ENCODE measurements around the gene CSN1S1. TPM values are rescaled to one million over a fixed set of nuclear protein-coding genes. Genes with fewer than 3 reads are reported as not detected.
A peak's percentile ranks its signal among the peaks of the same experiment; 100 is the strongest.

Gene CSN1S1, protein sequence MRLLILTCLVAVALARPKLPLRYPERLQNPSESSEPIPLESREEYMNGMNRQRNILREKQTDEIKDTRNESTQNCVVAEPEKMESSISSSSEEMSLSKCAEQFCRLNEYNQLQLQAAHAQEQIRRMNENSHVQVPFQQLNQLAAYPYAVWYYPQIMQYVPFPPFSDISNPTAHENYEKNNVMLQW
- total RNA-seq (2013): 0.12 TPM
- polyA plus RNA-seq (not detected), polyA minus RNA-seq (not detected in 2 replicates), total RNA-seq (0 to 1.4 (median 0) reads per million in 11 experiments)

DNA sequence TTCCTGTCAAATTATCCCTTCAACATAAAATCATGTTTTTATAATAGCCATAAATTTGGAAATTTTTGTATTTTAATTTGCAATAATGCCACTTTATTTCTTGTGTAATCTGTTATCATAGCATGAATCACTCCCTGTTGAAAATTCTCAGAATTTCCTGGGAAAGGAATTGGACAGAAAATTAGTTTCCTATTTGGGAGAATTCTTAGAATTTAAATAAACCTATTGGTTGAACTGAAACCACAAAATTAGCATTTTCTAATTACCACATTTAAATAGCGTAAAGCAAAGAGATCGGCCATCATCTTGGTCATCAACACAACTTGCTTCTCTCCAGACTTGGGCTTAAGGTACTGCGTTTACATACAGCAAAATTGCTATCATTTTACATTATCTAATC is at the start of gene CSN1S1:
Gene CSN1S1, plus strand, starts transcription at position 301 of the 400 bp plus-strand sequence. CDS start 1,488 bp downstream, outside the sequence.
- WGBS (ENCODE audit: insufficient coverage): 100% methylated on average over 3 of the region's 3 CpGs
- Histone ChIP-seq H3K36me3 (replicated peaks in 1 of 2; ENCODE audit: control insufficient read depth in 1 of 2, insufficient read depth in 2 of 2, low read length in 2 of 2) (no peaks in the 10 kb centered on the region), H3K4me3 (replicated peaks in 1 of 3; ENCODE audit: low read depth in 2 of 3, low read length in 3 of 3) (no peak within 1 kb of the TSS), H3K4me1 (ENCODE audit: control insufficient read depth in 1 of 2, insufficient read depth in 2 of 2, low read length in 2 of 2) (no peaks in the 10 kb centered on the region), H4K20me1 (ENCODE audit: insufficient read depth, low read length) (no peaks in the 10 kb centered on the region), H2AFZ (ENCODE audit: insufficient read depth, low read depth, low read length, poor library complexity, severe bottlenecking) (no peak within 1 kb of the TSS), H3K27ac (ENCODE audit: low read depth in 1 of 2, low read length in 2 of 2) (no peak within 1 kb of the TSS), H3K9me3 (replicated peaks in 1 of 2; ENCODE audit: control insufficient read depth in 1 of 2, insufficient read depth in 1 of 2, low read length in 2 of 2) (no peaks in the 10 kb centered on the region), H3K27me3 (ENCODE audit: control insufficient read depth in 2 of 2, insufficient read depth in 2 of 2, low read length in 2 of 2) (no peaks in the 10 kb centered on the region), H3K9ac (ENCODE audit: insufficient read depth, low read length, poor library complexity, severe bottlenecking) (no peak within 1 kb of the TSS), H3K4me2 (replicated peaks; ENCODE audit: extremely low read depth, low read length, poor library complexity, severe bottlenecking) (no peak within 1 kb of the TSS), H3K79me2 (ENCODE audit: insufficient read depth, low read length) (no peaks in the 10 kb centered on the region)
- Mint-ChIP-seq H3K27ac (no peak within 1 kb of the TSS), H3K27me3 (ENCODE audit: low read depth in 3 of 3) (peaks cover 0 to 2% (median 0%) of the 10 kb centered on the region in 3 donors), H3K36me3 (no peaks in the 10 kb centered on the region), H3K4me1 (no peaks in the 10 kb centered on the region), H3K9me3 (peaks cover 0 to 3% (median 0%) of the 10 kb centered on the region in 7 donors), H3K4me3 (no peak within 1 kb of the TSS)
- DNase-seq: no peak
- TF ChIP-seq, protein P1, sequence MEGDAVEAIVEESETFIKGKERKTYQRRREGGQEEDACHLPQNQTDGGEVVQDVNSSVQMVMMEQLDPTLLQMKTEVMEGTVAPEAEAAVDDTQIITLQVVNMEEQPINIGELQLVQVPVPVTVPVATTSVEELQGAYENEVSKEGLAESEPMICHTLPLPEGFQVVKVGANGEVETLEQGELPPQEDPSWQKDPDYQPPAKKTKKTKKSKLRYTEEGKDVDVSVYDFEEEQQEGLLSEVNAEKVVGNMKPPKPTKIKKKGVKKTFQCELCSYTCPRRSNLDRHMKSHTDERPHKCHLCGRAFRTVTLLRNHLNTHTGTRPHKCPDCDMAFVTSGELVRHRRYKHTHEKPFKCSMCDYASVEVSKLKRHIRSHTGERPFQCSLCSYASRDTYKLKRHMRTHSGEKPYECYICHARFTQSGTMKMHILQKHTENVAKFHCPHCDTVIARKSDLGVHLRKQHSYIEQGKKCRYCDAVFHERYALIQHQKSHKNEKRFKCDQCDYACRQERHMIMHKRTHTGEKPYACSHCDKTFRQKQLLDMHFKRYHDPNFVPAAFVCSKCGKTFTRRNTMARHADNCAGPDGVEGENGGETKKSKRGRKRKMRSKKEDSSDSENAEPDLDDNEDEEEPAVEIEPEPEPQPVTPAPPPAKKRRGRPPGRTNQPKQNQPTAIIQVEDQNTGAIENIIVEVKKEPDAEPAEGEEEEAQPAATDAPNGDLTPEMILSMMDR (IDR thresholded peaks at IDR 0.05): no peak
- intact Hi-C loops (cut with micrococcal nuclease): no loop called here

DNA sequence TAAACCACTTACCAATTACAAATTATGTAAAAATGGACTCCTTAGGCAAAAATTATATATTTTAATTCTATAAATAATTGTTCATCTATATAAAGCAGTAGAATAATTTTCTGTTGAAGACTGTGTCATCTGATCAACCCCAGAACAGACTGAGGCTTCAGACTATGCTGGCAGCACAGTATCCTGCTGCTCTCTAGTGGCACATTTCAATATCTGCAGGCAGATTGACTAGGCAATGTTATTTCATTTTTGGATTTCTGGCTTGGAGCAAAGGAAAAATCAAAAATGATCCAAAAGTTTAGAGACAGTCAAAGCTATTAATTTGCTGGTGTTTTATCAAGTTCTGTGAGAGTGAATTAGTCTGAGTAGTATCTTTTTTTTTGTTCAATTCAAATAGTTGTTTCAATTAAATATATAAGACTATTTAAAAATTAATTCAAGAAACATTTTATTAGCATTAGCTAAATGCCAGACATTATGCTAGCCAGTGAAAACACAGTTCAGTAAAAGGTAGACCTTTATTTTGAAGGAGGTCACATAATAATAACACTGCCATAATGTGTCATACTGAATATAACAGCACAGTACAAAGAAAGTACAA is 49.6 kb upstream of the CSN1S1 start:
- Histone ChIP-seq H3K4me3 (replicated peaks in 1 of 3; ENCODE audit: low read depth in 2 of 3, low read length in 3 of 3) (no peak overlapping the region), H3K79me2 (ENCODE audit: insufficient read depth, low read length) (no peaks in the 10 kb centered on the region), H3K36me3 (replicated peaks in 1 of 2; ENCODE audit: control insufficient read depth in 1 of 2, insufficient read depth in 2 of 2, low read length in 2 of 2) (no peaks in the 10 kb centered on the region), H3K4me1 (ENCODE audit: control insufficient read depth in 1 of 2, insufficient read depth in 2 of 2, low read length in 2 of 2) (no peaks in the 10 kb centered on the region), H3K4me2 (replicated peaks; ENCODE audit: extremely low read depth, low read length, poor library complexity, severe bottlenecking) (no peak overlapping the region), H3K27ac (ENCODE audit: low read depth in 1 of 2, low read length in 2 of 2) (no peak overlapping the region), H3K27me3 (ENCODE audit: control insufficient read depth in 2 of 2, insufficient read depth in 2 of 2, low read length in 2 of 2) (no peaks in the 10 kb centered on the region), H4K20me1 (ENCODE audit: insufficient read depth, low read length) (no peaks in the 10 kb centered on the region), H3K9me3 (replicated peaks in 1 of 2; ENCODE audit: control insufficient read depth in 1 of 2, insufficient read depth in 1 of 2, low read length in 2 of 2) (peaks cover 6 to 7% of the 10 kb centered on the region in 2 donors), H3K9ac (ENCODE audit: insufficient read depth, low read length, poor library complexity, severe bottlenecking) (no peak overlapping the region), H2AFZ (ENCODE audit: insufficient read depth, low read depth, low read length, poor library complexity, severe bottlenecking) (no peak overlapping the region)
- Mint-ChIP-seq H3K36me3 (no peaks in the 10 kb centered on the region), H3K27ac (no peak overlapping the region), H3K9me3 (peaks cover 0 to 10% (median 4%) of the 10 kb centered on the region in 7 donors), H3K27me3 (ENCODE audit: low read depth in 3 of 3) (no peaks in the 10 kb centered on the region), H3K4me3 (no peak overlapping the region), H3K4me1 (peaks cover 5% of the 10 kb centered on the region)
- TF ChIP-seq, protein P1 (IDR thresholded peaks at IDR 0.05): peak; percentile 88
- peak; percentile 46 to 72 (median 61) for DNase-seq
- intact Hi-C loops (cut with micrococcal nuclease): loop anchor here (5.0 kb wide), 2 partner anchors 189 to 194 kb away; no protein-coding TSS in a partner anchor

Data from CD14-positive monocyte (primary cell).